Fibroblast of skin of abdomen (primary cell): ENCODE measurements around the gene DTX1.
"Not testable (repeated sequence)": the region's sequence is repeated elsewhere in the genome, so short reads cannot be mapped to it uniquely, and the experiment has no call there.

ENCODE experiments used
- DNase-seq: peaks from one replicate; pipeline ENCODE4 v3.0.0-alpha.2; 2013

The DTX1 gene

DNA sequence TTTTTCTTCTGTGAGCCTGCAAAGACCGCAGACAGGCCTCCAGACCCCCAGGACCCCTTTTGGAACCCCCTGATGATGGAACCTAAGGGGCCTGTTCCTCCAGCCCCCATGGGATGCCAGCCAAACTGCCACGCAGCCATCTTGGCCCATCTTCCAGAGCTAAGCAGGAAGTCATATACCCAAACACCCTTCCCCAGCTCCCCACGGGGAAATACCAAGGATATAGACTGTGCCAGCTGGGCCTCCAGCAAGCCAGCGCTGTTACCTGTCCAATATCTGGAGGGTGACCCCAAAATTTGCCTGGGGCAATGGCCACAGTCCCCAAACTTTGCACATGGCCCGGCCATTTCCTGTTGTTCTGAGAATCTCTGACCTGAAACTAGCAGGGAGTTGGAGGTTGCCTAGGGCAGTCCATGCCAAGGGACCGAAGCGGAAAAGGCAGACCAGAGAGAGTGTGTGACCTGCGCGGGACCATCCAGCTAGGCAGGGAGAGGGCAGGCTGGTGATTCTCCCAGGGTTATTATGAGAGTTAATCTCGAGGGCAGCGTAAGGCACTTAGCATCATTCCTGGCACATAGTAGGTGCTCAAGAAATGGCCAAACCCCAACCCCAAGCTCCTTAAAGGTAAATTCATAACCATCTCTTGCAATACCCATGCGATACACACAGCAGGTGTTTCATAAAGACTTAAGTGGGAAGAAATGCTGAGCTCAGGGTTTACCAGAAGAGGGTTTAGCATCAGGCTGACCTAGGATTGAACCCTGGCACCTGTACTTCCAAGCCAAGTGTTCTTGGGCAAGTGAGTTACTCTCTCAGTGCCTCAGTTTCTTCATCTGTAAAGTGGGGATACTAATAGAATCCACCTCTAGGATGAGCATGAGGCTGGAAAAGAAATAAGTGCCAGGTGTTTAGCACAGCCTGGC lies 81.6 kb downstream of the DTX1 start:
- DNase-seq, result no peak

DNA sequence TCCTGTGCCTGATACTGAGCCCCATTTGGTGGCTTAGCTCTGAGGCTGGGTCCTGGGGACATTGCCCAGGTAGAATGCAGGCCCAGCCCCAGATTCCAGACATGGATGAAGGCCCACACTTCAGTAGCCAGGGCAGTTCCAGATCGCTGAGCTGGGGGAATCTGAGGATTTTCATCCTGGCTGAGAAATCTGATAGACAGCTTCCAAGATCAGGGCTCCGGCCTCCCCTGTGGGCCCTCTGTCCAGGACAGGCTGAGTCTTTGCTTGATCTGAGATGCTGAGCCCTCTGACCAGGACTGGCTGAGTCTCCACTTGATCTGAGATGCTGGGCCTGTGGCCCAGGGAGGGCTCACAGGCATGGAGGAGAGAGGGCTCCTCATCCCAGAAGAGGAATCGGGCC lies 82.3 kb downstream of the DTX1 start:
- DNase-seq, result no peak

GRCh38 chr12:113140706-113141105 lies 84.2 kb downstream of the DTX1 start:
- DNase-seq, result no peak

GRCh38 chr12:113141716-113142115 lies 85.2 kb downstream of the DTX1 start:
- not testable (repeated sequence) for DNase-seq

- no peak for DNase-seq
Observed at GRCh38 chr12:113142173-113142885, 85.8 kb downstream of the DTX1 start.

GRCh38 chr12:113142886-113143332 lies 86.4 kb downstream of the DTX1 start:
- DNase-seq, result no peak

DNA sequence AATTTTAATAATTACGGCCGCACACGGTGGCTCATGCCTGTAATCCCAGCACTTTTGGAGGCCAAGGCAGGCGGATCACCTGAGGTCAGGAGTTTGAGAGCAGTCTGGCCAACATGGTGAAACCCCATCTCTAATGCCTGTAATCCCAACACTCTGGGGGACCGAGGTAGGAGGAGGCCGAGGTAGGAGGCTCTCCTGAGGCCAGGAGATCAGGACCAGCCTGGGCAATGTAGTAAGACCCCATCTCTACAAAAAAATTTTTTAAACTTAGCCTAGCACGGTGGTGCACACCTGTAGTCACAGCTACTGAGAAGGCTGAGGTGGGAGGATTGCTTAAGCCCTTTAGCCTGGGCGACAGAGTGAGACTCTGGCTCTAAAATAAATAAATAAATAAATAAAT lies 87.4 kb downstream of the DTX1 start:
- no peak for DNase-seq

GRCh38 chr12:113144806-113145205 lies 88.3 kb downstream of the DTX1 start:
- no peak for DNase-seq

GRCh38 chr12:113145720-113146551 lies 89.4 kb downstream of the DTX1 start:
- DNase-seq, result no peak

DNA sequence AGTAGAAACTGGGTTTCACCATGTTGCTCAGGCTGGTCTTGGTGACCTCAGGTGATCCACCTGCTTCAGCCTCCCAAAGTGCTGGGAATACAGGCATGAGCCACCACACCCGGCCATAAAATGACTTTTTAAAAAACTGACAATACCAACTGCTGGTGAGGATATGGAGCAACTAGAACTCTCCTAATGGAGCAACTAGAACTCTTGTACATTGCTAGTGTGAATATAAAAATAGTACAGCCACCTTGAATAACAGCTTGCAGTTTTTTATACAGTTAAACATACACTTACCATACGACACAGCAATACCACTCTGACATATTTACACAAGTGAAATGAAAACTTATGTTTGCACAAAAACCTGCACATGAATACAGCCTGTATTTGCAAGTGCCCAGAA lies 90.5 kb downstream of the DTX1 start:
- DNase-seq, result no peak
